ENCODE data around the gene SPACA7. TPM values are rescaled to one million over a fixed set of nuclear protein-coding genes. Genes with fewer than 3 reads are reported as not detected.
"Not testable (repeated sequence)": the region's sequence is repeated elsewhere in the genome, so short reads cannot be mapped to it uniquely, and the experiment has no call there.

Gene SPACA7
- total RNA-seq, 1 experiment from 2014 or later, result not detected

- not testable (repeated sequence) for H3K79me2 ChIP-seq (ENCODE audit: insufficient read depth, low read length); H3K14ac ChIP-seq (ENCODE audit: insufficient read depth, low read length); H3K27ac Mint-ChIP-seq; H3T11ph ChIP-seq (ENCODE audit: low read length); H2BK15ac ChIP-seq (ENCODE audit: low read depth, low read length); H3K79me1 ChIP-seq (ENCODE audit: insufficient read depth, low read depth, low read length, poor library complexity, severe bottlenecking); H2BK5ac ChIP-seq (ENCODE audit: insufficient read length, low read length); H3K4me1 ChIP-seq (ENCODE audit: insufficient read depth, low read length); H3K9ac ChIP-seq (ENCODE audit: extremely low read depth, insufficient read length, low read length); H2AK5ac ChIP-seq (ENCODE audit: insufficient read length, low read length); H2BK12ac ChIP-seq (ENCODE audit: insufficient read length, low read depth, low read length); H2BK120ac ChIP-seq (ENCODE audit: low read depth, low read length, poor library complexity, severe bottlenecking); H4K5ac ChIP-seq (ENCODE audit: insufficient read length, low read depth, low read length); H3K4ac ChIP-seq (ENCODE audit: low read depth, low read length); H3K56ac ChIP-seq (ENCODE audit: insufficient read length, low read depth, low read length); H3K27me3 ChIP-seq (ENCODE audit: insufficient read depth, low read length); H3K23me2 ChIP-seq (ENCODE audit: insufficient read length, low read depth, low read length, poor library complexity, severe bottlenecking); H4K91ac ChIP-seq (ENCODE audit: insufficient read length, low read depth, low read length); H2BK20ac ChIP-seq (ENCODE audit: low read depth, low read length, poor library complexity, severe bottlenecking); H3K18ac ChIP-seq (ENCODE audit: insufficient read length, low read depth, low read length); H3K4me3 Mint-ChIP-seq; H4K20me1 ChIP-seq (ENCODE audit: control insufficient read depth, insufficient read depth, insufficient read length); H3K9me3 ChIP-seq (ENCODE audit: control insufficient read depth, low read depth, low read length); H3K4me1 Mint-ChIP-seq; H3K23ac ChIP-seq (ENCODE audit: insufficient read length, low read depth, low read length); H4K8ac ChIP-seq (replicated peaks; ENCODE audit: insufficient read length, low read depth, low read length); H2AFZ ChIP-seq (ENCODE audit: low read length); H3K4me2 ChIP-seq (ENCODE audit: insufficient read depth, insufficient read length, low read length); H3K27ac ChIP-seq (ENCODE audit: insufficient read length, low read depth, low read length)
- Mint-ChIP-seq H3K36me3 (ENCODE audit: insufficient read depth in 1 of 3, low read depth in 3 of 3) (peaks cover 9 to 23% (median 12%) of the 10 kb centered on the region in 3 experiments; a peak in 6 of 7 replicates), H3K27me3 (ENCODE audit: low read depth) (peaks cover 22% of the 10 kb centered on the region), H3K9me3 (peaks cover 33 to 43% of the 10 kb centered on the region in 2 experiments)
- peak; percentile 22 for DNase-seq
- no CpG with 5 or more reads among the region's 16 CpGs for WGBS (ENCODE audit: extremely low coverage, insufficient read length, low lambda C conversion rate)
Measured at GRCh38 chr13:112433517-112433916, 57.4 kb downstream of the SPACA7 start.
